ENCODE measurements around the gene FAM124A. TPM values are rescaled to one million over a fixed set of nuclear protein-coding genes. Genes with fewer than 3 reads are reported as not detected.

FAM124A gene
- total and polyA plus RNA-seq, 7 experiments from 2014 or later = 0.12 to 0.85 TPM; not detected in 5

GRCh38 chr13:51232328-51232727, 10.1 kb downstream of the FAM124A start:
- H3K27me3 Mint-ChIP-seq = peaks cover 37 to 60% (median 52%) of the 10 kb centered on the region in 5 donors
- H3K9me3 Mint-ChIP-seq = peaks cover 0 to 4% (median 0%) of the 10 kb centered on the region in 11 donors
- POLR2A ChIA-PET = no interaction called here

GRCh38 chr13:51233117-51233826, 11.1 kb downstream of the FAM124A start:
- H3K27me3 Mint-ChIP-seq = peaks cover 31 to 55% (median 51%) of the 10 kb centered on the region in 5 donors
- DNase-seq (no peak), ATAC-seq (no peak)
- no peak overlapping the region for H3K27ac Mint-ChIP-seq
- no peaks in the 10 kb centered on the region for H3K36me3 Mint-ChIP-seq
- Histone ChIP-seq H3K27ac (ENCODE audit: low read depth, low read length) (no peak overlapping the region), H3K36me3 (ENCODE audit: control insufficient read depth in 2 of 3, insufficient read depth in 3 of 3, low read length in 3 of 3) (no peaks in the 10 kb centered on the region), H3K27me3 (ENCODE audit: control insufficient read depth in 2 of 2, insufficient read depth in 2 of 2, low read length in 2 of 2) (no peaks in the 10 kb centered on the region), H3K4me1 (ENCODE audit: control insufficient read depth in 2 of 2, insufficient read depth in 2 of 2, low read length in 2 of 2) (no peaks in the 10 kb centered on the region), H3K9me3 (ENCODE audit: control insufficient read depth in 2 of 3, low read length in 3 of 3) (no peaks in the 10 kb centered on the region), H3K4me3 (ENCODE audit: low read length) (no peak overlapping the region)
- CTCF ChIA-PET = no interaction called here
- H3K4me1 Mint-ChIP-seq = peaks cover 0 to 4% (median 0%) of the 10 kb centered on the region in 7 donors
- no peak overlapping the region for H3K4me3 Mint-ChIP-seq
- POLR2A ChIA-PET = no interaction called here
- intact Hi-C loops (cut with micrococcal nuclease) = no loop called here
- H3K9me3 Mint-ChIP-seq = peaks cover 0 to 4% (median 0%) of the 10 kb centered on the region in 11 donors

More at GRCh38 chr13:51232328-51232727, 10.1 kb downstream of the FAM124A start:
- no peaks in the 10 kb centered on the region for H3K36me3 ChIP-seq (ENCODE audit: control insufficient read depth in 2 of 3, insufficient read depth in 3 of 3, low read length in 3 of 3)
- Mint-ChIP-seq H3K27ac (no peak overlapping the region), H3K4me3 (no peak overlapping the region), H3K4me1 (peaks cover 0 to 4% (median 0%) of the 10 kb centered on the region in 7 donors), H3K36me3 (no peaks in the 10 kb centered on the region)
- H3K9me3 ChIP-seq (ENCODE audit: control insufficient read depth in 2 of 3, low read length in 3 of 3) = no peaks in the 10 kb centered on the region
- H3K27ac ChIP-seq (ENCODE audit: low read depth, low read length) = no peak overlapping the region
- intact Hi-C loops (cut with micrococcal nuclease) = no loop called here
- no peak overlapping the region for H3K4me3 ChIP-seq (ENCODE audit: low read length)
- DNase-seq = no peak
- no peak for ATAC-seq
- H3K27me3 ChIP-seq (ENCODE audit: control insufficient read depth in 2 of 2, insufficient read depth in 2 of 2, low read length in 2 of 2) = no peaks in the 10 kb centered on the region
- CTCF ChIA-PET = no interaction called here
- H3K4me1 ChIP-seq (ENCODE audit: control insufficient read depth in 2 of 2, insufficient read depth in 2 of 2, low read length in 2 of 2) = no peaks in the 10 kb centered on the region

GRCh38 chr13:51234676-51235075, 12.5 kb downstream of the FAM124A start:
- Mint-ChIP-seq H3K27me3 (peaks cover 30 to 48% (median 40%) of the 10 kb centered on the region in 5 donors), H3K27ac (no peak overlapping the region), H3K9me3 (peaks cover 0 to 4% (median 0%) of the 10 kb centered on the region in 11 donors), H3K4me3 (no peak overlapping the region), H3K4me1 (peaks cover 0 to 4% (median 0%) of the 10 kb centered on the region in 7 donors), H3K36me3 (no peaks in the 10 kb centered on the region)
- Histone ChIP-seq H3K36me3 (ENCODE audit: control insufficient read depth in 2 of 3, insufficient read depth in 3 of 3, low read length in 3 of 3) (no peaks in the 10 kb centered on the region), H3K9me3 (ENCODE audit: control insufficient read depth in 2 of 3, low read length in 3 of 3) (no peaks in the 10 kb centered on the region), H3K4me1 (ENCODE audit: control insufficient read depth in 2 of 2, insufficient read depth in 2 of 2, low read length in 2 of 2) (no peaks in the 10 kb centered on the region), H3K27me3 (ENCODE audit: control insufficient read depth in 2 of 2, insufficient read depth in 2 of 2, low read length in 2 of 2) (no peaks in the 10 kb centered on the region), H3K4me3 (ENCODE audit: low read length) (no peak overlapping the region), H3K27ac (ENCODE audit: low read depth, low read length) (no peak overlapping the region)
- DNase-seq (no peak), ATAC-seq (no peak)
- ChIA-PET CTCF (no interaction called here), POLR2A (no interaction called here)
- intact Hi-C loops (cut with micrococcal nuclease) = no loop called here

GRCh38 chr13:51235186-51235585, 13.0 kb downstream of the FAM124A start:
- peaks cover 0 to 4% (median 0%) of the 10 kb centered on the region in 11 donors for H3K9me3 Mint-ChIP-seq
- Histone ChIP-seq H3K27me3 (ENCODE audit: control insufficient read depth in 2 of 2, insufficient read depth in 2 of 2, low read length in 2 of 2) (no peaks in the 10 kb centered on the region), H3K4me1 (ENCODE audit: control insufficient read depth in 2 of 2, insufficient read depth in 2 of 2, low read length in 2 of 2) (no peaks in the 10 kb centered on the region), H3K36me3 (ENCODE audit: control insufficient read depth in 2 of 3, insufficient read depth in 3 of 3, low read length in 3 of 3) (no peaks in the 10 kb centered on the region), H3K27ac (ENCODE audit: low read depth, low read length) (no peak overlapping the region), H3K9me3 (ENCODE audit: control insufficient read depth in 2 of 3, low read length in 3 of 3) (no peaks in the 10 kb centered on the region), H3K4me3 (ENCODE audit: low read length) (no peak overlapping the region)
- intact Hi-C loops (cut with micrococcal nuclease) = no loop called here
- H3K27me3 Mint-ChIP-seq = peaks cover 24 to 43% (median 35%) of the 10 kb centered on the region in 5 donors
- CTCF ChIA-PET = no interaction called here
- H3K4me3 Mint-ChIP-seq = no peak overlapping the region
- DNase-seq = no peak
- POLR2A ChIA-PET = no interaction called here
- H3K27ac Mint-ChIP-seq = no peak overlapping the region
- ATAC-seq = no peak
- no peaks in the 10 kb centered on the region for H3K36me3 Mint-ChIP-seq
- peaks cover 0 to 2% (median 0%) of the 10 kb centered on the region in 7 donors for H3K4me1 Mint-ChIP-seq

- Histone ChIP-seq H3K4me3 (ENCODE audit: low read length) (no peak overlapping the region), H3K36me3 (ENCODE audit: control insufficient read depth in 2 of 3, insufficient read depth in 3 of 3, low read length in 3 of 3) (no peaks in the 10 kb centered on the region), H3K27me3 (ENCODE audit: control insufficient read depth in 2 of 2, insufficient read depth in 2 of 2, low read length in 2 of 2) (no peaks in the 10 kb centered on the region), H3K9me3 (ENCODE audit: control insufficient read depth in 2 of 3, low read length in 3 of 3) (no peaks in the 10 kb centered on the region), H3K27ac (ENCODE audit: low read depth, low read length) (no peak overlapping the region), H3K4me1 (ENCODE audit: control insufficient read depth in 2 of 2, insufficient read depth in 2 of 2, low read length in 2 of 2) (no peaks in the 10 kb centered on the region)
- H3K27ac Mint-ChIP-seq = no peak overlapping the region
- H3K4me1 Mint-ChIP-seq = peaks cover 0 to 1% (median 0%) of the 10 kb centered on the region in 7 donors
- intact Hi-C loops (cut with micrococcal nuclease) = no loop called here
- ATAC-seq (no peak), DNase-seq (no peak)
- H3K4me3 Mint-ChIP-seq = no peak overlapping the region
- ChIA-PET POLR2A (no interaction called here), CTCF (no interaction called here)
- no peaks in the 10 kb centered on the region for H3K36me3 Mint-ChIP-seq
- peaks cover 20 to 38% (median 27%) of the 10 kb centered on the region in 5 donors for H3K27me3 Mint-ChIP-seq
- H3K9me3 Mint-ChIP-seq = peaks cover 0 to 4% (median 0%) of the 10 kb centered on the region in 11 donors
Measured at GRCh38 chr13:51235756-51236490, 13.7 kb downstream of the FAM124A start.

- Mint-ChIP-seq H3K27me3 (peaks cover 15 to 33% (median 23%) of the 10 kb centered on the region in 5 donors), H3K4me1 (peaks cover 0 to 1% (median 0%) of the 10 kb centered on the region in 7 donors)
Measured at GRCh38 chr13:51236491-51236792, 14.2 kb downstream of the FAM124A start.

More at GRCh38 chr13:51236491-51236792, 14.2 kb downstream of the FAM124A start:
- CTCF ChIA-PET = no interaction called here
- Mint-ChIP-seq H3K9me3 (peaks cover 0 to 4% (median 0%) of the 10 kb centered on the region in 11 donors), H3K36me3 (no peaks in the 10 kb centered on the region), H3K4me3 (no peak overlapping the region), H3K27ac (no peak overlapping the region)
- Histone ChIP-seq H3K9me3 (ENCODE audit: control insufficient read depth in 2 of 3, low read length in 3 of 3) (no peaks in the 10 kb centered on the region), H3K4me3 (ENCODE audit: low read length) (no peak overlapping the region), H3K27me3 (ENCODE audit: control insufficient read depth in 2 of 2, insufficient read depth in 2 of 2, low read length in 2 of 2) (no peaks in the 10 kb centered on the region), H3K27ac (ENCODE audit: low read depth, low read length) (no peak overlapping the region), H3K36me3 (ENCODE audit: control insufficient read depth in 2 of 3, insufficient read depth in 3 of 3, low read length in 3 of 3) (no peaks in the 10 kb centered on the region), H3K4me1 (ENCODE audit: control insufficient read depth in 2 of 2, insufficient read depth in 2 of 2, low read length in 2 of 2) (no peaks in the 10 kb centered on the region)
- DNase-seq (no peak), ATAC-seq (no peak)
- intact Hi-C loops (cut with micrococcal nuclease) = no loop called here
- POLR2A ChIA-PET = no interaction called here
